ENCODE measurements around the gene LRP1-AS. TPM values are rescaled to one million over a fixed set of nuclear protein-coding genes. Genes with fewer than 3 reads are reported as not detected.

LRP1-AS gene
- total and polyA plus RNA-seq, 4 donors, result not detected

GRCh38 chr12:57129321-57129842 lies 18.0 kb downstream of the LRP1-AS start:
- Histone ChIP-seq H3K27ac (ENCODE audit: low read depth in 1 of 2, low read length in 1 of 2) (peak overlapping the region; percentile 24 to 83), H3K4me3 (peak overlapping the region; percentile 54), H3K9me3 (ENCODE audit: control insufficient read depth in 4 of 4, insufficient read depth in 3 of 4, low read length in 3 of 4) (no peaks in the 10 kb centered on the region), H3K36me3 (ENCODE audit: control insufficient read depth in 4 of 4, insufficient read depth in 4 of 4, low read length in 4 of 4) (peaks cover 0 to 10% (median 0%) of the 10 kb centered on the region in 4 donors), H3K27me3 (ENCODE audit: control insufficient read depth in 3 of 3, insufficient read depth in 3 of 3, low read length in 2 of 3) (no peaks in the 10 kb centered on the region), H3K9ac (ENCODE audit: insufficient read depth in 1 of 2, low read length in 2 of 2) (peak overlapping the region in 1 of 2 donors; percentile 88), H3K4me1 (ENCODE audit: control insufficient read depth in 5 of 5, insufficient read depth in 5 of 5, low read length in 5 of 5) (peaks cover 6 to 56% (median 24%) of the 10 kb centered on the region in 5 donors)
- DNase-seq (peak in 2 of 3 donors; percentile 45 to 48), ATAC-seq (ENCODE audit: insufficient read depth, low FRiP score) (no peak)
- no peak for TF ChIP-seq CTCF (IDR thresholded peaks at IDR 0.05; ENCODE audit: control extremely low read depth, extremely low read depth)
- 24 to 30% methylated on average over 12 of the region's 12 CpGs for WGBS, 2 donors

- H3K9ac ChIP-seq (ENCODE audit: insufficient read depth in 1 of 2, low read length in 2 of 2), result peak overlapping the region in 1 of 2 donors; percentile 40
- H3K27ac ChIP-seq (ENCODE audit: low read depth in 1 of 2, low read length in 1 of 2), result peak overlapping the region; percentile 24 to 83
- H3K9me3 ChIP-seq (ENCODE audit: control insufficient read depth in 4 of 4, insufficient read depth in 3 of 4, low read length in 3 of 4), result no peaks in the 10 kb centered on the region
- DNase-seq, result no peak
- no peaks in the 10 kb centered on the region for H3K27me3 ChIP-seq (ENCODE audit: control insufficient read depth in 3 of 3, insufficient read depth in 3 of 3, low read length in 2 of 3)
- peaks cover 2 to 49% (median 24%) of the 10 kb centered on the region in 5 donors for H3K4me1 ChIP-seq (ENCODE audit: control insufficient read depth in 5 of 5, insufficient read depth in 5 of 5, low read length in 5 of 5)
- peaks cover 0 to 10% (median 0%) of the 10 kb centered on the region in 4 donors for H3K36me3 ChIP-seq (ENCODE audit: control insufficient read depth in 4 of 4, insufficient read depth in 4 of 4, low read length in 4 of 4)
- no peak for ATAC-seq (ENCODE audit: insufficient read depth, low FRiP score)
- peak overlapping the region; percentile 54 for H3K4me3 ChIP-seq
- 6 to 8% methylated on average over 28 to 35 of the region's 35 CpGs for WGBS, 2 donors
- no peak for TF ChIP-seq CTCF (IDR thresholded peaks at IDR 0.05; ENCODE audit: control extremely low read depth, extremely low read depth)
These were observed 18.7 kb downstream of the LRP1-AS start for GRCh38 chr12:57128519-57129247.

GRCh38 chr12:57127726-57128518 lies 19.5 kb downstream of the LRP1-AS start, which contains the start of gene LRP1:
Gene LRP1, plus strand, starts transcription at chr12:57128483. Its CDS starts 482 bp downstream, at chr12:57128965.
- H3K27me3 ChIP-seq (ENCODE audit: control insufficient read depth in 3 of 3, insufficient read depth in 3 of 3, low read length in 2 of 3), result no peaks in the 10 kb centered on the region
- peaks cover 0 to 42% (median 19%) of the 10 kb centered on the region in 5 donors for H3K4me1 ChIP-seq (ENCODE audit: control insufficient read depth in 5 of 5, insufficient read depth in 5 of 5, low read length in 5 of 5)
- H3K4me3 ChIP-seq, result peak within 1 kb of the TSS; percentile 75
- ATAC-seq (ENCODE audit: insufficient read depth, low FRiP score), result peak; percentile 52
- H3K9me3 ChIP-seq (ENCODE audit: control insufficient read depth in 4 of 4, insufficient read depth in 3 of 4, low read length in 3 of 4), result no peaks in the 10 kb centered on the region
- TF ChIP-seq CTCF (IDR thresholded peaks at IDR 0.05; ENCODE audit: control extremely low read depth, extremely low read depth), result no peak
- WGBS, 2 donors, result 0% methylated on average over 51 to 57 of the region's 57 CpGs
- H3K36me3 ChIP-seq (ENCODE audit: control insufficient read depth in 4 of 4, insufficient read depth in 4 of 4, low read length in 4 of 4), result peaks cover 0 to 8% (median 0%) of the 10 kb centered on the region in 4 donors
- peak within 1 kb of the TSS; percentile 40 to 71 for H3K9ac ChIP-seq (ENCODE audit: insufficient read depth in 1 of 2, low read length in 2 of 2)
- DNase-seq, result peak; percentile 91 to 95 (median 92)
- H3K27ac ChIP-seq (ENCODE audit: low read depth in 1 of 2, low read length in 1 of 2), result peak within 1 kb of the TSS; percentile 94 to 98
